ENCODE measurements around the gene B3GNT9. TPM values are rescaled to one million over a fixed set of nuclear protein-coding genes. Genes with fewer than 3 reads are reported as not detected.

B3GNT9 gene
- total RNA-seq, 1 experiment from 2014 or later: 11.5 TPM

- H3K9me3 ChIP-seq (ENCODE audit: low read depth, low read length, poor library complexity, severe bottlenecking): no peaks in the 10 kb centered on the region
- peak; percentile 68 for DNase-seq (ENCODE audit: low spot score)
- H3K4me3 ChIP-seq (ENCODE audit: low read depth, low read length, poor library complexity, severe bottlenecking): peak overlapping the region; percentile 45
- BruUV-seq (replicated peaks): no TSS peak
- ChIA-PET CTCF (interaction anchor here (0.7 kb wide), 1 partner anchor 80 kb away, joined by 4 read pairs; no protein-coding TSS in a partner anchor), POLR2A (ENCODE audit: low non-redundant PET) (no interaction called here)
- H3K27ac ChIP-seq (ENCODE audit: low read depth, low read length, poor library complexity, severe bottlenecking): no peak overlapping the region
- H3K27me3 ChIP-seq (replicated peaks; ENCODE audit: insufficient read depth, low read depth, low read length, poor library complexity): no peaks in the 10 kb centered on the region
- TF ChIP-seq, protein P1, sequence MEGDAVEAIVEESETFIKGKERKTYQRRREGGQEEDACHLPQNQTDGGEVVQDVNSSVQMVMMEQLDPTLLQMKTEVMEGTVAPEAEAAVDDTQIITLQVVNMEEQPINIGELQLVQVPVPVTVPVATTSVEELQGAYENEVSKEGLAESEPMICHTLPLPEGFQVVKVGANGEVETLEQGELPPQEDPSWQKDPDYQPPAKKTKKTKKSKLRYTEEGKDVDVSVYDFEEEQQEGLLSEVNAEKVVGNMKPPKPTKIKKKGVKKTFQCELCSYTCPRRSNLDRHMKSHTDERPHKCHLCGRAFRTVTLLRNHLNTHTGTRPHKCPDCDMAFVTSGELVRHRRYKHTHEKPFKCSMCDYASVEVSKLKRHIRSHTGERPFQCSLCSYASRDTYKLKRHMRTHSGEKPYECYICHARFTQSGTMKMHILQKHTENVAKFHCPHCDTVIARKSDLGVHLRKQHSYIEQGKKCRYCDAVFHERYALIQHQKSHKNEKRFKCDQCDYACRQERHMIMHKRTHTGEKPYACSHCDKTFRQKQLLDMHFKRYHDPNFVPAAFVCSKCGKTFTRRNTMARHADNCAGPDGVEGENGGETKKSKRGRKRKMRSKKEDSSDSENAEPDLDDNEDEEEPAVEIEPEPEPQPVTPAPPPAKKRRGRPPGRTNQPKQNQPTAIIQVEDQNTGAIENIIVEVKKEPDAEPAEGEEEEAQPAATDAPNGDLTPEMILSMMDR (conservative IDR thresholded peaks at IDR 0.05; ENCODE audit: low read depth, low read length): no peak
- TF ChIP-seq EZH2 (IDR thresholded peaks at IDR 0.05; ENCODE audit: borderline replicate concordance, low read depth, low read length, poor library complexity, severe bottlenecking): no peak
- peaks cover 27% of the 10 kb centered on the region for H3K4me1 ChIP-seq (ENCODE audit: insufficient read depth, low read length, poor library complexity, severe bottlenecking)
- H3K36me3 ChIP-seq (ENCODE audit: insufficient read depth, low read length, poor library complexity, severe bottlenecking): no peaks in the 10 kb centered on the region
- intact Hi-C loops (cut with micrococcal nuclease; ENCODE audit: unreplicated experiment): no loop called here
Measured at GRCh38 chr16:67177743-67178699, 27.2 kb upstream of the B3GNT9 start.

GRCh38 chr16:67176662-67177061 is 25.9 kb upstream of the B3GNT9 start:
- no peak overlapping the region for H3K27ac ChIP-seq (ENCODE audit: low read depth, low read length, poor library complexity, severe bottlenecking)
- H3K4me3 ChIP-seq (ENCODE audit: low read depth, low read length, poor library complexity, severe bottlenecking): no peak overlapping the region
- no peak for TF ChIP-seq EZH2 (IDR thresholded peaks at IDR 0.05; ENCODE audit: borderline replicate concordance, low read depth, low read length, poor library complexity, severe bottlenecking)
- TF ChIP-seq, protein P1 (conservative IDR thresholded peaks at IDR 0.05; ENCODE audit: low read depth, low read length): no peak
- no TSS peak for BruUV-seq (replicated peaks)
- ChIA-PET CTCF (interaction anchor here (0.7 to 1.2 kb wide), 2 partner anchors 8 to 159 kb away, joined by 3 read pairs; no protein-coding TSS in a partner anchor), POLR2A (ENCODE audit: low non-redundant PET) (no interaction called here)
- no peak for DNase-seq (ENCODE audit: low spot score)
- H3K4me1 ChIP-seq (ENCODE audit: insufficient read depth, low read length, poor library complexity, severe bottlenecking): peaks cover 22% of the 10 kb centered on the region
- no peaks in the 10 kb centered on the region for H3K9me3 ChIP-seq (ENCODE audit: low read depth, low read length, poor library complexity, severe bottlenecking)
- no peaks in the 10 kb centered on the region for H3K27me3 ChIP-seq (replicated peaks; ENCODE audit: insufficient read depth, low read depth, low read length, poor library complexity)
- intact Hi-C loops (cut with micrococcal nuclease; ENCODE audit: unreplicated experiment): no loop called here
- H3K36me3 ChIP-seq (ENCODE audit: insufficient read depth, low read length, poor library complexity, severe bottlenecking): no peaks in the 10 kb centered on the region

- POLR2A ChIA-PET (ENCODE audit: low non-redundant PET): no interaction called here
- intact Hi-C loops (cut with micrococcal nuclease; ENCODE audit: unreplicated experiment): no loop called here
- Histone ChIP-seq H3K4me1 (ENCODE audit: insufficient read depth, low read length, poor library complexity, severe bottlenecking) (peaks cover 32% of the 10 kb centered on the region), H3K4me3 (ENCODE audit: low read depth, low read length, poor library complexity, severe bottlenecking) (peak overlapping the region; percentile 47), H3K27me3 (replicated peaks; ENCODE audit: insufficient read depth, low read depth, low read length, poor library complexity) (no peaks in the 10 kb centered on the region), H3K36me3 (ENCODE audit: insufficient read depth, low read length, poor library complexity, severe bottlenecking) (no peaks in the 10 kb centered on the region), H3K27ac (ENCODE audit: low read depth, low read length, poor library complexity, severe bottlenecking) (peak overlapping the region; percentile 61), H3K9me3 (ENCODE audit: low read depth, low read length, poor library complexity, severe bottlenecking) (no peaks in the 10 kb centered on the region)
- CTCF ChIA-PET: interaction anchor here (0.6 to 1.0 kb wide), 3 partner anchors 10 to 225 kb away, joined by 3 to 5 read pairs (median 3); partner anchors contain the start of genes FBXL8 and TRADD
- DNase-seq (ENCODE audit: low spot score): no peak
- TF ChIP-seq, protein P1 (conservative IDR thresholded peaks at IDR 0.05; ENCODE audit: low read depth, low read length): no peak
- TF ChIP-seq EZH2 (IDR thresholded peaks at IDR 0.05; ENCODE audit: borderline replicate concordance, low read depth, low read length, poor library complexity, severe bottlenecking): no peak
- BruUV-seq (replicated peaks): no TSS peak
Measured at GRCh38 chr16:67174706-67175231, 24.0 kb upstream of the B3GNT9 start.

Data from A673 (cell line).